Ovary (tissue), 3 donors: ENCODE results near the gene TSPAN3.

Experiments used
- CTCF ChIP-seq, 3 donors: fragments of 450-650 bp in 2 of 3; fragments of 200-600 bp in 1 of 3; IDR thresholded peaks; one replicate each; pipeline versions ENCODE4 v1.5.1 to v1.8.0; 2016 to 2022; ENCODE audit warnings: antibody characterized with exemption in 3 of 3, mild to moderate bottlenecking in 1 of 3
- EP300 ChIP-seq: sonication (generic); formaldehyde crosslinking; IDR thresholded peaks from one replicate; pipeline ENCODE4 v1.6.1; 2017; ENCODE audit warnings: antibody characterized with exemption
- donor health status: DM: no; HTN: no; CAD: no.

GRCh38 chr15:76998663-76999285 is 72.1 kb downstream of the TSPAN3 start:
- no peak for TF ChIP-seq CTCF (IDR thresholded peaks at IDR 0.05)
- TF ChIP-seq EP300: no peak
